Esophagus mucosa (tissue), 1 donor: ENCODE data around the gene IDUA. TPM values are rescaled to one million over a fixed set of nuclear protein-coding genes. Genes with fewer than 3 reads are reported as not detected.

ENCODE experiments used
- ATAC-seq: fragments of 200-7000 bp; cut with Tn5 transposase; one replicate; pipeline ENCODE4 v1.9.1; 2020
- total RNA-seq: library from RNA; stranded (reverse); gene quantifications from one replicate; pipeline ENCODE4 v1.2.4, GENCODE V29; 2023
- donor health status: DM: yes; HTN: yes; CAD: no.

Gene IDUA
- total RNA-seq, 1 donor from 2014 or later = 8.8 TPM

DNA sequence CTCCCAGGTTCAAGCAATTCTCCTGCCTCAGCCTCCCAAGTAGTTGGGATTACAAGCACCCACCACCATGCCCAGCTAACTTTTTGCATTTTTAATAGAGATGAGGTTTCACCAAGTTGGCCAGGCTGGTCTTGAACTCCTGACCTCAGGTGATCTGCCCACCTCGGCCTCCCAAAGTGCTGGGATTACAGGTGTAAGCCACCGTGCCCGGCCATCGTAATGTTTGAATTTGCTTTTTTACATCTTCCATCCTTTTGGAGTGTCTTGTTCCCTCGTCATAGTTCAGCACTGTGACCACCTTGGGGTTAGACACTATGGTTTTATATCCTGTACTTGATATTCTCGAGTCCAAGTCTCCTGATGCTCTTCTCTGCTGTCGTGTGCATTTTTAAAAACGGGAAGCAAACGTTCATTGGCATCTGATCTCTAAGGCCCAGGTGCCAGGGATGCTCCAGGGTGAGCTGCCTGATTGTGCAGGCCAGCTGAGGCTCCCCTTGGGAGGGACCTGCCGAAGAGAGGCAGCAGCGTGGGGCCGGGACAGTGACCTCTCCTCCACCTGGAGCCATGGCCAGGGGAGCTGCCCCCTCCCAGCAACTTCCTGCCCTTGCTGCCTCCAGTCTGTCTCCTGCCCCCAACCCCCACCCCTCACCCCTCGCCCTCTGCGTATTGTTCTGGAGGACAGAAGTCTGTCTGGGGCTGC, 30.2 kb upstream of the IDUA start:
- ATAC-seq = no peak

DNA sequence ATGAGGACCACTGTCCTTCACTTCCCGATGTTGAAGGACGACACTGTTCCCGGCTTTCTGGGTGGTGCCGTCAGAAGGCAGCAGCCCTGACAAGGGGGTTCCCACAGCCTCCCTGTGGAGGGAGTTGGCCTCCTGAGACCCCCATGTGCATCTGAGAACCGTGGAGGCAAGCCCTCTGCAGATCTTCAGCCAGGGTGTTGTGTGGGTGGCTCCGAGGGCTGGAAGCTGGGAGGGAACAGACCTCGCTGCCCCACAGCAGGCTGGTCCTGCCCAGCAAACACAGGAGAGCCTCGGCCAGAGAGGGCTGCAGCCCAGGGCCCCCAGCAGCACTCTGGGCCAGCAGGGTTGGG, 29.6 kb upstream of the IDUA start:
- no peak for ATAC-seq

DNA sequence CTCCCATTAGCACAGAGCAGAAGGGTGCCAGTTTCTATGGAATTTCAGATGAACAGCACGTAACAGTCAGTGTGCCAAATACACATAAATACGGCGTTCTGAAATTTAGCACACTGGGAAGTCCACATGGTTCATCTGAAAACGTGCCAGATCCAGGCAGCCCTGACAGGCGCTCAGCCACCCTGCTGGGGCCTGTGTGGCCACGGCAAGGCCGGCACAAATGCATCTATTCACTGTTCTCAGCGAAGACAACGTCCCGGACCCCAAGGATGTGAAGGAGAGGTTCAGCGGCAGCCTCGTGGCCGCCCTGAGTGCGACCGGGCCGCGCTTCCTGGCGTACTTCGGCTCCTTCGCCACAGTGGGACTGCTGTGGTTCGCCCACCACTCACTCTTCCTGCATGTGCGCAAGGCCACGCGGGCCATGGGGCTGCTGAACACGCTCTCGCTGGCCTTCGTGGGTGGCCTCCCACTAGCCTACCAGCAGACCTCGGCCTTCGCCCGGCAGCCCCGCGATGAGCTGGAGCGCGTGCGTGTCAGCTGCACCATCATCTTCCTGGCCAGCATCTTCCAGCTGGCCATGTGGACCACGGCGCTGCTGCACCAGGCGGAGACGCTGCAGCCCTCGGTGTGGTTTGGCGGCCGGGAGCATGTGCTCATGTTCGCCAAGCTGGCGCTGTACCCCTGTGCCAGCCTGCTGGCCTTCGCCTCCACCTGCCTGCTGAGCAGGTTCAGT, 29.1 kb upstream of the IDUA start:
- no peak for ATAC-seq

DNA sequence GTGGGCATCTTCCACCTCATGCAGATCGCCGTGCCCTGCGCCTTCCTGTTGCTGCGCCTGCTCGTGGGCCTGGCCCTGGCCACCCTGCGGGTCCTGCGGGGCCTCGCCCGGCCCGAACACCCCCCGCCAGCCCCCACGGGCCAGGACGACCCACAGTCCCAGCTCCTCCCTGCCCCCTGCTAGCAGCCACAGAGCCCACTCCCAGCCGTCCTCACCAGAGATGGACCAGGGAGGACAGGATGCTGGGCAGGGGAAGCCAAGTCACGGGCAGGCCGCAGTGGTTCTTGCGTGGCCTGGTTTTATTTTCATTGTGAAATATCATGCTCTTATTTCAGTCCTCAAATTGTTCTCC, 28.6 kb upstream of the IDUA start:
- ATAC-seq = no peak

DNA sequence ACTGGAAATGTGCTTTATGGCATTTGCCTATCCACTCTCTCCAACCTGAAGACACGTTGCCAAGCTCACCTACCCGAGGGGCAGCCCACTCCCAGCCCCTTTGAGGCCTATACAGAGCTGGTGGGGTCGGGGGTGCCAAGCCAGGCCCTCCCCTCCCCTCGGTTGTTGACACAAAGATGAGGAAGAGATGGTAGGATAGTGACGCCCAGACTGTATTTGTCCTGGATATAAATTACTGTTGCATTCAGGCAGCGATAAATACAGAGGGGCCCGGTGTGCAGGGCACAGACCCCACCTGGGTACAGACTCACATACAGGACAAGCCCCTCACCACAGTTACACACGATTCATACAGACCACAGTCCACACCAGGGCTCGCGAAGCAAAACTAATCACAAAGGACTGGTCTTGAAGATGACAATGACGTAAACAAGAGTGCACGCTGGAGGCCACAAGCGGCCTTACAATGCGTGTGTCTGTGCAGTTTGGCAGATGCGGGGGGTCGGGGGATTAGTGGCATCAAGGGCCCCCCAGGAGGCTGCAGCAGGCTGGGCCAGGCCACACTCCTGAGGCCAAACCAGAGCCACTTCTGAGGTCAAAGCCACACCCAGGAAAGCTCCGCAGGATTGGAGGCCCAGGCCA, 28.0 kb upstream of the IDUA start:
- ATAC-seq = no peak

DNA sequence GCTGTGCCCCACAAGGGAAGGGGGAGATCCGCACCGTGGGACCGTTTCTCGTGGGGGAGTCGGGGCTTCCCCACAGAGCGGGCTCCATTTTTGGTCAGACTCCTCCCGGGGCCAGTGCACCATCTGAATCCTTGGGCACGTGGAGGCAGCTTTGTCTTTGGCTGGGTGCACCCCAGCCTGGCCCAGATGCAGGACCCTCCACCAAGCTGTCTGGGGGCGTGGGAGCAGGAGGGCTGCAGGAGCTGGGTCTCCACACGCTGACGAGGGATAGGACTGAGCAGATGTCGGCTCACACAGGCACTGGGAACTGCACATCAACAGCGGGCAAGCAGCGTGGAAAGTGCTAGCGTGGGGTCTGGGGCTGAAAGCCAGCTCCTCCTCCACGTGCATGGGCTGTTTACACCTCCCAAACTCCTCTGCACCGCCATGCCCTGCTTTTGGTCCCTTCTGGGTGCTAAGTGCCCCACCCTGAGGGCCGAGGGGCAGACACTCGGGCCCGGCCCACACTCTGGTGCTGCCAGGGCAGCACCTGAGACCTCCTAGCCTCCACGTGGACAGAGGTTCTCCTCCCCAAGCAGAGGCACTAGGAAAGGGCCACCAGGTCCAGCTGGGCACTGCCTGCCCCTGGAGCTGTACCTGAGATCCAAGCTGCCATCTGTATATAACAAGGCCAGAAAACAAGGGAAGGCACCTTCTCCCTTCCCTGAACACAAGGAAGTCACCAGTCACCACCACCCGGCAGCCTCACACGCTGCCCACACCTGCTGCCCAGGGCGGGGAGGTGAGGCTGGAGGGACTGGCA, 27.3 kb upstream of the IDUA start:
- no peak for ATAC-seq

DNA sequence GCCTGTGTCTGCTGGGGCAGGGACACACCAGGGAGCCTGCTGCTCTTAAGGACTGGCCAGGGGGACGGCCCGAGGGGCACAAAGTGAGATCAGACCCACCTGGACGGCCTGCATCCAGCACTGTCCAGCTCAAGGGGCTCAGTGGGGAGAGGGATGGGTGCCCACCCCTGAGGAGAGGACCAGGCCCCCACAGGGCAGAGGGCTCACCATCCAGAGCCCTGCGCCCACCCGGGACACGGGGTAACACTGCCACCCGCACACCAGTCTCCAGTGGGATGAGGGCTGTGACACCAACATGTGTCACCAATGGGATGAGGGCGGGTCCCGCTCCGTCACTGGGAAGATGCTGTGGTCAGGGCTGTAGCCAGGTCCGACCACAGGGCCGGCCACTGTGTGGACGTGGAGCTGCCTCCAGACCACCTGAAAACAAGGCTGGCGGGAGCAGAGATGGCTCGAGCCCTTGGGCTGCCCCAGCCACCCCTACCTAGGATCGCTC, 26.7 kb upstream of the IDUA start:
- no peak for ATAC-seq

DNA sequence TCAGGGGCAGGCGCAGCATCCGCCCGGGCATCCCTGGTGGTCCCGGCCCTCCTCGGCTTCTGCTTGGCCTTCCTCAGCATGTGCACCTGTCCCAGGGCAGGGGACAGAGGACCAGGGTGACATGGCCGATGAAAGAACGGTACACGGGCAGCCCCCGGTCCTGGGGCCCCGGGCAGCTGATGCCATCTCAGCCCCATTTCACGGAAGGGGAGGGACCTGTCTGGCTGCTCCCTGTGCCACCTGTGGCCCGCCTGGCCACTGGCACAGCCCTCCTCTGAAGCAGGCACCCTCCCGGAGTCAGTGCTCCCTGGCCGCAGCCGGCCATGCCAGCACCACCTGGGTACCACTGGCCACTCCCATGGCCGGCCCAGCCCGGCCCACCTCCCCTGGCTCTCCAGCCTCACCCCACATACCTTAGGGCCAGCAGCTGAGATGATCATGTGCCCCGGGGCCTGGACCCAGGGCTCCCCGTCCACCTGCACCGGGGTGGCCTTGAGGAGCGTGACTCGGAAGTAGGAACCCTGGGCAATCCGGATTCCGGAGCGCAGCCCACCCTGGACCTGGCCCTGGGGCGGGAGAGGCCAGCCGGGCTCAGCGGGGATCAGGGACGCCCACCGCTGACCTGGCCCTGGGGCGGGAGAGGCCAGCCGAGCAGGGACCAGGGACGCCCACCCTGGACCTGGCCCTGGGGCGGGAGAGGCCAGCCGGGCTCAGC, 26.1 kb upstream of the IDUA start:
- no peak for ATAC-seq

DNA sequence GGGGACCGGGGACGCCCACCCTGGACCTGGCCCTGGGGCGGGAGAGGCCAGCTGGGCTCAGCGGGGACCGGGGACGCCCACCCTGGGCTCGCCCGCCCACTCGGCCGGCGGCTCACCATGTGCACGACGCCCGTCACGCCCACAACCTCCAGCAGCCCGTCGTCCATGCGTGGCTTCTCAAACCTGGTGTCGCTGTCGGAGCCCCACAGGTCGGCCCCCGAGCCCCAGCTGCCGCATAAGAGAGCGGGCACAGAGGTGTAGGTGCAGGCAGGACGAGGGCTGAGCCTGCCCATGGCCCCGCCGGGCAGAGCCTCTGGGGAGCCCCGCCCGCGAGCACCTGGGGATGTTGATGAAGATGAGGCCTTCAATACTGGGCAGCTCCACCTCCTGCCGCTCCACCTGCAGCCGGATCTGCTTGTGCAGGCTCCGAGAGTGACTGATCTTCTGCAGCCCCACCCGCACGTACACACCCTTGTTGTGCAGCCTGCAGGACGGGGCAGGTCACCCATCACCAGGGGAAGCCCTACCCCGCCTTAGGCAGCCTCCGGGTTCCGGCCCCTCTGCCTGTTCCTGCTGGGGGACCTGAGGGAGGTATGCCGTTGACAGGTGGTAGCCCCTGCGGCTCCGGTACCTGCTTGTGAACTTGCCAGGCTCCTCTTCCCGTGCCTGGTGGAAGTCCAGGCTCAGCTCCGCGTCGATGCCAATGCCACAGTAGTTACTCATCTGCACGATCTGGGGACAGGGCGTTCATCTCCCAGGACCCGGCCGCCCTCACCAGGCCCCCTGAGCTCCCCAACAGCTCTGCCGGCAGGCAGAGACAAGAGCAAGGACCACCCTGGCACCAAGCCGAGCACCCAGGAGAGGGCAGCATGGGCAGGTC, 25.3 kb upstream of the IDUA start:
- ATAC-seq = peak; percentile 89

DNA sequence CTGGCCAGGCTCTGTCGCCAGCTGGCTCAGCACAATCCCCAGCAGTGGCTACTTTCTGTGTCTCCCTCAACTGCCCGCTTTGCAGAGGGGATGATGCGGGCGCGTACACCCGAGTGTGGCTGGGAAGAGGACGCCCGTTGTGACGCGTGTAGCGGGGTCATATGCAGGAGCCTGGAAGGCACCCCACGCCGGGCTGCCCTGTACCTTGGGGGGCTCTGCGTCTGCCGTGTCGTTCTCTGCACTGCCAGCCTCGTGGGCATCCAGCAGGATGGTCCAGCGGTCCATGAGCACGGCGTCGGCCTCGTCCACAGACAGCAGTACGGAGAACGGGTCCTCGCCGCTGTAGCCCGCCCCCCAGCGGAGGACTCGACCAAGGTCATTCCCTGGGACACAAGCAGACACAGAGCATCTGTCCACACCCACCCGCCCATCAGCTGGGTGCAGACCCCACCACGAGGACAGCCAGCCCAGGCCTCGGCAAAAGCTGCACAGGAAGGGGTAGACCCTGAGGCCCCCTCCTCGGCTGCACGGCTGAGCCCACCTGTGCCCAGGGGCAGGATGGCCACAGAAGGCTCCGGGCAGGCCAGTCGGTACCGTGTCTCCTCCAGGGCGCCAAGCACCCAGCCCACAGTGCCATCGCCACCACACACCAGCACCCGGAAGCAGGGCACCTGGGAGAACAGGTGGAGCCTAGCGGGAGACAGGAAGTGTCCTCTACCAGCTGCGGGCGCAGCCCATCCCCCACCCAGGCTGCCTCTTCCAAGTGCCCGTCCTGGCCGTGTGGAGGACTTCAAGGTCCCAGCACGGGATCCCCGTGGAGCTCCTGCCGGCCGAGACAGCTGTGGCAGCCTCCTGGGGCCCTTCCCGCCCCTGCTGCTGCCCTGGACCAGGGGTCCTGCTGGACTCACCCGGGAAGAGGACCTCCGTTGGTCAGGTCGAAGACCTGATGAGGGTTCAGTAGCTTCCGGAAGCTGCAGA, 24.3 kb upstream of the IDUA start:
- no peak for ATAC-seq

DNA sequence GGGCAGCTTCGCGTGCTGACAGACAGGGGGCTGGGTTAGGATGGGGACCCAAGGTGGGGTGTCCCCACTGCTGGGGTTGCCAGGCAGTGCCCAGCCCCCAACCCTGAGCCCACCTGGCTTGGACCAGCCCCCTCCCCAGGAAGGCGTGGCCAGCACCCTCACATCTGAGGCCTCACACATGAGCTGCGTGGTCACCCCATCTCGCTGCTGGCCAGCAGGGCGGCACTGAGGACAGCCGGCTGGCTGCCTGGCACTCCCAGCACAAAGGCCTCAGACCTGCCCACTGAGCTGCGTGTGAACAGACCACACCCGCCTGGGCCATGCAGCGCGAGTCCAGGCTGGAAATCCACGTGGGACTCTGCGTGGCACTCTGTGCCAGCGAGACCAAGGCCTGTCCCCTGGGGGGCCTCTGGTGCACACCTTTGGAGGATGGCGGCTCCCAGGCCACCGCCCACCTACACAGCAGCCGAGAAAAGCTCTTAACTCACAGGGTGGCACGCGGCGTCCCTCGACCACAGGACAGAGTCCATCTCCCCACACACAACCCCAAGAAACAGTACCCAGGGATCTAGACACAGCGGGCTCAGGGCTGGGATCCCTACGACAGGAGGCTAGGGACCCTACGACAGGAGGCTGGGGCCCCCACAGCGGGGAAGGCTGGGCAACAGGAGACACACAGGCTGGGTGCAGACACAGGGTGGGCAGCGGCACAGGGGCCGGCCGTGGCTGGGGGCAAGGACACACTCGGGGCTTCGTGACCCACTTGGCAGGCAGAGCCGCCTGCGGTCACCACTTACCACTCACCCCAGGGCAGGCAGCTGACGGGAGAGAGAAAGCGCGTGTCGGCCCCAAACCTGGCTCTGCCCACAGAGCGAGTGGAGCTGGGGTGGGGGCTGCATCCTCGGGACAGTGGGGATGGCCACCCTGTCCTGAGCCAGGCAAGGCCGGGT, 23.3 kb upstream of the IDUA start:
- ATAC-seq = peak; percentile 37

DNA sequence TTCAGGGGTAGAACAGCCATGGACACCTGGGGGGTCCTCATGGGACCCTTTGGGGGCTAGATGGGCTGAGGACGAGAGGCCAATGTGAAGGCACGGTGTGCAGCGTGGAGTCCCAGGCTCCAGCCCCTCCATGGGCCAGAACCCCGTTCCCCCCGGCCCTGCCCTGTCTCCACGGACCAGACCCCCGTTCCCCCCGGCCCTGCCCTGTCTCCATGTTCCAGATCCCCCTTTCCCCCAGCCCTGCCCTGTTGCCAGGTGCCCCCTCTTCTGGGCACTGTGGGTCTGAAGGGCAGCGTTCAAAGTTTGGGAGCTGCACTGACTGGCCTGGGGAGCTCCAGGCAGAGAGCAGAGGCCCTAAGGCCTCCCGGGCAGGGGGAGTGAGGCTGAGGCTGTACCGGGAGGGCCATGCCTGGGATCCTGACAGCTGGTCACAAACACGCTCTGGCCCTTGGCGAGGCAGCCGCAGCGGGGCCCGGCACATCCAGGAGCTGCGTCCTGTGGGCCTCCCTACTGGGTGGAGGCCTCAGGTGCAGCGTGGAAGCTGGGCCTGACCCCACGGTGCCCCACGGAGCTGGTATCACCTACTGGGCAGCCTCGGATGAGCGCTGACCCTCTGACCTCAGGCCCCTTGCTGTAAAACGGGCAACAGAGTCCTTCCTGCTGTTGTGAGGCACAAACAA, 22.4 kb upstream of the IDUA start:
- ATAC-seq = no peak

DNA sequence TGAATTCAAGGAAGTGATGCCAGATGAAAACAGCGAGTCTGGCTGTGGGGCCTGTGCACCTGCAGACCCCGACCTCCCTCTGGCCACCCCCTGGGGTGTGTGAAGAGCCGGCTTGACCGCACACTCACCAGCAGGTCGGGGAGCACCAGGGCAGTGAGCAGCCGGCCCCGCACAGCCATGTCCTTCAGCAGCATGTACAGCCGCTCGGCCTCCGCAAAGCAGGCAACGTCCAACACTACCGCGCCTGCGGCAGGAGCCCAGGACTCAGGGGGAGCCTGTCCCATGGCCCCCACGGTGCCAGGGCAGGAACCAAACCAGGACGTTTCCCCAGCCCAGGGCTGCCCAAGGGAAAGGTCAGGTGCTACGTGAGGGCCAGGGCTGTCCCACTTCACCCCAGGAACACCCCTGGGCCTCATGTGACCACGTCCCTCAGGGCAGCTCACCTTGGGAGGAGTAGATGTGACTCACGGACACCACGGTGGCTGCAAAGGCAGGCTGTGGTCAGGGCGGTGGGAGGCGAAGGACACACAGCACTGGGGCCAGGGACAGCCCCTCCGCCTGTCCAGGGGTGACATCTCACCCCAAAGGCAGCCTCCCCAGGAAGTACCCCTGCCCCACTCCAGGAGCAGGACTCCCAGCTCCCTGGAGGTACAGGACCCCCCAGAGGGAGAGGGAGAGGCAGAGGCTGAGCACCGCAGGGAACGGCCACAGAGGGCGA, 21.6 kb upstream of the IDUA start:
- no peak for ATAC-seq

DNA sequence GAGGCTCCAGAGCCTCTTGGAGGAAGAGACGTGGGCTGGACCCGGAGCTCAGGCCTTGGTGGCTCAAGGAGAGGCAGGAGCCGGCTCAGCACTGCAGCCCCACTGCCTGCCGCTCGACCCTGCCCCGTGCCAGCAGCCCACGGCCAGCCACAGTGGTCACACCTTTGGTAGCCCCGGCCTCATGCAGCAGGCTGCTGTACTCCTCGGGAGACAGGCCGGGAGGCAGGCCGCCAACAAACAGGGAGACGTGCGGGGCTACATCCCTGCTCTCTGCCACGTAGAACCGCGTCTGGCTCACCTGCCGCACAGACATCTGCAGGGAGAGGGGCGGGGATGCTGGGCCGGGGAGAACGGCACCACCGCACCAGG, 21.1 kb upstream of the IDUA start:
- no peak for ATAC-seq

DNA sequence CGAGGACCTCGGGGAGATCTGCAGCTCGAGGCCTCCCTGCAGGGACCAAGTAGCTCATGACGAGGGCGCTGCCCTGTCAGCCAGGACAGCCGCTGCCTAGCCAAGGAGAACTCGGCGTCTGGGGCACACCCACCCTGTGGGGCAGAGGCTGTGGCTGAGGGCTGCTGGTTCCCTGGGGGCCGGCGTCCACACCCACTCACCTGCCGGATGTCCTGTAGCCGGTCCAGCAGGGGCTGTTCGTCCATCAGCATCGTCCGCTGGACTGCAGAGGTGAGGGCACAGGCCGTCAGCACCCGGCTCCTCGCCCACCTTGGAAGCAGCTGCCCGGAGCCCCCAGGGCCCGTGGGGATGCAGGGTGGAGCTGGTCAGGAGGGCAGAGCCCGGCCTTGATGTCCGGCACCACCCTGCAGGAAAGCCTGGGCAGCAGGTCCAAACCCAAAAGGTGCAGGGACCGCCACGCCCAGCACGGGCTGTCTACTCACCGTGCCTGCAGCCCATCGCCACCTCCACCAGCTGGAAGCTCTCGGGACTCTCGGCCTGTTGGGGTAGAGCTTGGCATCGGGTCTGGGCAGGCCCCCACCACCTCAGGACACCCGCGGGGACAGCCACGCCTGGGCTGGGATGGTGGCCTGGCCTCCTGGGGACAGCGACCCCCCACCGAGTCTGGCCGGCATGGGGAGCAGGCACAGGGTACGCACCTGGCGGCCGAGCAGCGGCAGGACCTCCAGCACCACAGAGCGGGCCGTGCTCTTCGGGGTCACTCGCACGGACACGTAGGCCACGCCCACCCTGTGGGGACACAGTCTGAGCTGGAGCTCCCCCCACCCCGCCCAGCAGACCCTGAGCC, 20.4 kb upstream of the IDUA start:
- ATAC-seq = no peak
